ENCODE data around the gene TEAD2.
A peak's percentile ranks its signal among the peaks of the same experiment; 100 is the strongest.

Gene TEAD2

GRCh38 chr19:49408816-49409440 lies 46.7 kb upstream of the TEAD2 start:
- Histone ChIP-seq H3K4me1 (ENCODE audit: low read length) (peaks cover 42% of the 10 kb centered on the region), H3K9ac (ENCODE audit: low read length) (peak overlapping the region; percentile 54; the same call in 1 of the 2 replicates), H3K9me3 (ENCODE audit: insufficient read depth, low read length) (no peaks in the 10 kb centered on the region), H3K27ac (ENCODE audit: low read length) (peak overlapping the region; percentile 43), H3K4me3 (ENCODE audit: low read length) (peak overlapping the region; percentile 60), H3K36me3 (replicated peaks; ENCODE audit: low read depth, low read length) (no peaks in the 10 kb centered on the region), H4K20me1 (ENCODE audit: insufficient read depth, low read length) (no peaks in the 10 kb centered on the region), H3K79me2 (ENCODE audit: low read length) (no peaks in the 10 kb centered on the region), H2AFZ (ENCODE audit: low read depth, low read length) (peak overlapping the region; percentile 94), H3K4me2 (ENCODE audit: low read length) (peak overlapping the region; percentile 69), H3K27me3 (ENCODE audit: low read depth, low read length) (no peaks in the 10 kb centered on the region)
- no peak for TF ChIP-seq CTCF (IDR thresholded peaks at IDR 0.05; ENCODE audit: low read depth, low read length)
- TF ChIP-seq EZH2phosphoT487 (IDR thresholded peaks at IDR 0.05; ENCODE audit: low read depth), result no peak

- no peak overlapping the region for H3K4me3 ChIP-seq (ENCODE audit: low read length)
- no peak overlapping the region for H2AFZ ChIP-seq (ENCODE audit: low read depth, low read length)
- H3K27ac ChIP-seq (ENCODE audit: low read length), result no peak overlapping the region
- no peaks in the 10 kb centered on the region for H3K9me3 ChIP-seq (ENCODE audit: insufficient read depth, low read length)
- H3K4me2 ChIP-seq (ENCODE audit: low read length), result peak overlapping the region; percentile 24
- H3K79me2 ChIP-seq (ENCODE audit: low read length), result no peaks in the 10 kb centered on the region
- no peak overlapping the region for H3K9ac ChIP-seq (ENCODE audit: low read length)
- peaks cover 42% of the 10 kb centered on the region for H3K4me1 ChIP-seq (ENCODE audit: low read length)
- no peaks in the 10 kb centered on the region for H3K36me3 ChIP-seq (replicated peaks; ENCODE audit: low read depth, low read length)
- H3K27me3 ChIP-seq (ENCODE audit: low read depth, low read length), result no peaks in the 10 kb centered on the region
- no peaks in the 10 kb centered on the region for H4K20me1 ChIP-seq (ENCODE audit: insufficient read depth, low read length)
- no peak for TF ChIP-seq EZH2phosphoT487 (IDR thresholded peaks at IDR 0.05; ENCODE audit: low read depth)
- no peak for TF ChIP-seq CTCF (IDR thresholded peaks at IDR 0.05; ENCODE audit: low read depth, low read length)
Measured at GRCh38 chr19:49407482-49408015, 45.3 kb upstream of the TEAD2 start.

- Histone ChIP-seq H3K79me2 (ENCODE audit: low read length) (no peaks in the 10 kb centered on the region), H3K27me3 (ENCODE audit: low read depth, low read length) (no peaks in the 10 kb centered on the region), H3K4me2 (ENCODE audit: low read length) (0 out of 2 replicates have a peak overlapping the region, but pooled peaks have one; percentile 24), H3K4me3 (ENCODE audit: low read length) (no peak overlapping the region), H3K36me3 (replicated peaks; ENCODE audit: low read depth, low read length) (no peaks in the 10 kb centered on the region), H3K27ac (ENCODE audit: low read length) (no peak overlapping the region), H3K9me3 (ENCODE audit: insufficient read depth, low read length) (no peaks in the 10 kb centered on the region), H3K4me1 (ENCODE audit: low read length) (peaks cover 42% of the 10 kb centered on the region), H3K9ac (ENCODE audit: low read length) (no peak overlapping the region), H4K20me1 (ENCODE audit: insufficient read depth, low read length) (no peaks in the 10 kb centered on the region), H2AFZ (ENCODE audit: low read depth, low read length) (no peak overlapping the region)
- no peak for TF ChIP-seq EZH2phosphoT487 (IDR thresholded peaks at IDR 0.05; ENCODE audit: low read depth)
- no peak for TF ChIP-seq CTCF (IDR thresholded peaks at IDR 0.05; ENCODE audit: low read depth, low read length)
Measured at GRCh38 chr19:49407079-49407478, 44.9 kb upstream of the TEAD2 start.

GRCh38 chr19:49403404-49404187 lies 41.4 kb upstream of the TEAD2 start:
- Histone ChIP-seq H3K36me3 (replicated peaks; ENCODE audit: low read depth, low read length) (no peaks in the 10 kb centered on the region), H2AFZ (ENCODE audit: low read depth, low read length) (no peak overlapping the region), H3K4me2 (ENCODE audit: low read length) (no peak overlapping the region), H3K9me3 (ENCODE audit: insufficient read depth, low read length) (no peaks in the 10 kb centered on the region), H3K27ac (ENCODE audit: low read length) (no peak overlapping the region), H3K4me3 (ENCODE audit: low read length) (no peak overlapping the region), H4K20me1 (ENCODE audit: insufficient read depth, low read length) (no peaks in the 10 kb centered on the region), H3K4me1 (ENCODE audit: low read length) (peaks cover 25% of the 10 kb centered on the region), H3K9ac (ENCODE audit: low read length) (no peak overlapping the region), H3K79me2 (ENCODE audit: low read length) (no peaks in the 10 kb centered on the region), H3K27me3 (ENCODE audit: low read depth, low read length) (no peaks in the 10 kb centered on the region)
- TF ChIP-seq EZH2phosphoT487 (IDR thresholded peaks at IDR 0.05; ENCODE audit: low read depth) (no peak), CTCF (IDR thresholded peaks at IDR 0.05; ENCODE audit: low read depth, low read length) (no peak)
